GM18499 (cell line): ENCODE measurements around the gene THAP8.

Experiments
- ATAC-seq: cut with Tn5 transposase; IDR thresholded peaks from one replicate; pipeline ENCODE4 v1.9.1; 2021; ENCODE audit warnings: moderate number of reproducible peaks; ENCODE audit not compliant: insufficient read depth, unreplicated experiment

The THAP8 gene

DNA sequence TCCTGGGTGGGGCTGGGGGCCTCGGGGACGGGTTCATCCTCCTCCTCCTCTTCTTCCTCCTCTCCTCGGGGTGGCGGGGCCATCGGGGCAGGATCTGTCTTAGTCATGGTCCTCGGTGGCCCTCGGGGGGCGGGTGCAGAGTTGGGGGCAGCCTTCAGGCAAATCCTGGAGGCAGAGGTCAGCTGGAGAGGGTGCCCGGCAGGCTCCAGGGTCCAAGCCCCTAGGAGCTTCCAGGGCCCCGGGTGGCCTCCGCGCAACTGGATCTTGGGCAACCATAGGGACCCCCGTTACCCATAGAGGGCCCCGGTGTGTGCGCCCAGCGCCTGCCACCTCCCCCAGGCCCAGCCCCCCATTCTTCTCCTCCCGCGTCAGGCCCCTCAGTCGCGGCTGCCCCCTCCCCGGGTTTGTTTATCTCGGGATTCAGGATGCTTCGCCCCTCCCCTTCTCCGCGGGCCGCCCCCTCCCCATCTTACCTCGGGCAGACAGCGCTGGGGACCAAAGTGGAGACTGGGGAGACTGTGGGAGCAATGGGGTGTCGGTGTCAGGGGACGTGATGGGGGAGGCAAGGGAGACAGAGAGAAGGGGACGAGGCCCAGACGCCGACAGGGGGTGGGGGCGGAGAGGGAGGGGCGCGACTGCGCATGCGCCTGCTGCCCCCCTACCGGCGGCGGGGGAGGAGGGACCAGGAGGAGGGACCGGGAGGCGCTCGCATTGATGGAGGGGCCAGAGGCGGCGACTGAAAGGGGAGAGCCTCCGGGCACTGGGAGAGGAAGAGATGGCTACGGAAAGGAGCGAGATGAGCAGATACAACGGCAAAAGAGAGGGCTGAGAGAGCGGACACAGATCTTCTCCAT, 21.6 kb downstream of the THAP8 start, which contains the start of gene CLIP3:
Gene CLIP3 (minus strand): TSS at position 623 of the 854 bp plus-strand sequence. CDS start 516 bp downstream, at position 107.
- ATAC-seq: no peak

DNA sequence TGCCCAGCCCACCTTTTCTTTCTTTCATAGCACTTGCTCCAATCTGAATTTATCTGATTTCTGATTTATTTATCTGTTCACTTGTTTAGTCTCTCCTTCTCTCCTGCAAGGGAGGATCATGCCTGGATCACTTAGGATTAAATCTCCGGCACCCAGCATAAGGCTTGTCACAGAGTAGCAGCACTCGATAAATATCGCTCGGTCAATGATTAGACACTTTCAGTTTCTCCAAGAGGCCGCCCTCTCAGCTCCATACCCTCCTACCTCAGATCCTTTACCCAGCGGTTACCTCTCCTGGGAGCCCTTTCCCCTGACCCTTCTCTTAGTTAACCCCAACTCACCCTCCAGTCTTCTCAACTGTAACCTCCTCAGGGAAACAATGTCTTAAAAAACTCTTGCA, 22.8 kb downstream of the THAP8 start:
- no peak for ATAC-seq

DNA sequence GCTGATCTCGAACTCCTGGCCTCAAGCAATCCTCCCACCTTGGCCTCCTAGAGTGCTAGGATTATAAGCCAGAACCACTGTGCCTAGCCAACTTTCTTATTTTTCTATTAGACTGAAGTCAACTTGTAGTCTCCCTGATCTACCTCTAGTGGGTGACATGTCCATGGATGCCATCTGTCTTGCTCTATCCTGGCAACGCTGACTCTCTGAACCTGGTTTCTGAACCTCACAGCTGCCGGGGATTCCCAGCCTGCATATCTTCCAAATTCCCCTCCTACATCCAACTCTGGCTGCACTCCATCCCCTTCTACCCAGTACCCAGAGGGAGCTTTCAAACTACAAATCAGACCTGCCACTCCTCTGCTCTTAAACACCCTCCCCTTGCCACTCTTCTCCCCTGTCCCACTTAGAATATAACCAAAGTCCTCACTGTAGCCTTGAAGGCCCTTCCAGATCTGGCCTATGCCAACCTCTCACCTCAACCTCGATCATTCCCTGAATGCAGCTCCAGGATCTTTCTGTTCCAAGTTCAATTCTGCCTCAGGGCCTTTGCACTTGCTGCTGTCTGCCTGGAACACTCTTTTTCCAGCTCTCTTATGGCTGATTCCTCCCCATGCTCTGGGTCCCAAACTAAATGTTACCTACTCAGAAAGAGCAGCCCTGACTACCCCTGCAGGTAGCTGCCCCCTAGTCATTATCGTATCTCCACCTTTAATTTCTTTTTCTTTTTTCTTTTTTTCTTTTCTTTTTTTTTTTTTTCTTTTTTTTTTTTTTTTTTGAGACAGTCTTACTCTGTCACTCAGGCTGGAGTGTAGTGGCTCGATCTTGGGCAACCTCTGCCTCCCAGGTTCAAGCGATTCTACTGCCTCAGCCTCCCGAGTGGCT, 23.6 kb downstream of the THAP8 start:
- ATAC-seq: no peak

DNA sequence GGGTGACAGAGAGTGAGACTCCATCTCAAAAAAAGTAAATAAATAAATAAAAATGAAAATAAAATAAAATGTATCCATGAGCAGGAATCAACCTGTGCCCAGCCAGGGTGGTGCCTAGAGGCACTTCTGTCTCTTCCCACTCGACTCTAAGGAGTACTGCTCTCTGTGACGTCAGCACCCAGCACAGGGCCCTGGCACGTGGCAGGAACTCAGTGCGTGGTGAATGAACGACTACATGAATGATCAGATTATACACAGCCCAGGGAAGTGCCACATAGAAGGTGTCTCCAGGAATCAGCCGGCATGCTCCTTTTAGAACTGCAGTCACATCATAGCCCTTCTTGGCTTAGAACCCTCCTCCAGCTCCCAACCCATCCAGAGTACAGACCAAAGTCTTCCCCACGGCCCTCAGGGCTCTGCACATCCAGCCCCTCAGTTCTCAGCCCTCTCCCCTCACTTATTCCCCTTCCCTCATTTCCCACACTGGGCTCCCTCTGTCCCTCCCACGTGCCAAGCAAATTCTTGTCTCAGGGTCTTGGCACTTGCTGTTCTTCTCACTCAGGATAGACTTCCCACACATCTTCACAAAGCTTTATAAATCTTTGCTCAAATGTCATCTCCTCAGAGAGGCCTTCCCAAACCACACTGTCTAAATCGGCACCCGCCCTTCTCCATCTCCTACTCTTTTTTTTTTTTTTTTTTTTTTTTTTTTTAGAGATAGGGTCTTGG, 25.6 kb downstream of the THAP8 start:
- no peak for ATAC-seq

DNA sequence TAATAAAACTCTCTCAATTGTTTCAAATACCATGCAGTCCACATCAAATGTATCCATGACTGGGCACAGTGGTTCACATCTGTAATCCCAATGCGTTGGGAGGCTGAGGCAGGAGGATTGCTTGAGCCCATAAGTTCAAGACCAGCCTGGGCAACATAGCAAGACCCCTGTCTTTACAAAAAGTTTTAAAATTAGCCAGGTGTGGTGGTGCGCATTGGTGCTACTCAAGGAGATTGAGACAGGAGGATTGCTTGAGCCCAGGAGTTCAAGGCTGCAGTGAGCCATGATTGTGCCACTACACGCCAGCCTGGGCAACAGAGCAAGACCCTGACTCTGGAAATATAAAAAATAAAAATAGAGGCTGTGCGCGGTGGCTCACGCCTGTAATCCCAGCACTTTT, 26.4 kb downstream of the THAP8 start:
- ATAC-seq: no peak

DNA sequence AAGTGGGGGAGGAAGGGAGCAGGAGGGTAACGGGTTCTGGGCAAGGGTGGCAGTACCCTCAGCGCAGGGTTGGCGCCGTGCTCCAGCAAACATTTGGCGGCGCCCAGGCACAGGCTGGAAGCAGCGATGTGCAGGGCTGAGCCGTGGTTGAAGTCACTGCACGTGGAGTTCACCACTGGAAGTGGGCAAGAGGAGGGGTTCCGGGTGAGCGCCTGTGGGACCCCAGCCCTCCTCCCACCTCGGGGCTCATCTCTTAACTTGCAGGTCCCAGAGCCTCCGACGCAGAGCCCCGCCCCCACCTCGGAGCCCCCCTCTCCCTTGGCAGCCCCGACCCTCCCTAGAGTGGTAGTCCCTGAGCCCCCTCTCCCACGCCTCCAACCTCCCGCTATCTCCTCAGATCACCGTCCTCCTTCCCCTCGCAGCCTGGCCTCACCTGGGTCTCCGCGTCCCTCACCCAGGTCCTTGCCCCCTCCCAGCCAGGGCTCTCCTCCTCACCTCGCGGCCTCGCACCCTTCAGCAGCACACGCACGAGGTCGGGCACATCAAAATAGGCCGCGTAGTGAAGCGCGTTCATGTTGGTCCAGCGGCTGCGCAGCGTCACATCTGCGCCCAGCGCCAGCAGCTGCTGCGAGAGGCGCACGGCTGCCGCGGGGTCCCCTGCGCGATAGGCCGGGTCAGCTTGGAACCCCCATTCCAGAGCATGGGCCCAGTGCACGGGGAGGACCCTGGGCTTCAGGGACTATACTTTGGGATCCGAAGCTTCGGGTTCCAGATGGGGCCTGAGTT, 27.8 kb downstream of the THAP8 start:
- ATAC-seq: no peak

DNA sequence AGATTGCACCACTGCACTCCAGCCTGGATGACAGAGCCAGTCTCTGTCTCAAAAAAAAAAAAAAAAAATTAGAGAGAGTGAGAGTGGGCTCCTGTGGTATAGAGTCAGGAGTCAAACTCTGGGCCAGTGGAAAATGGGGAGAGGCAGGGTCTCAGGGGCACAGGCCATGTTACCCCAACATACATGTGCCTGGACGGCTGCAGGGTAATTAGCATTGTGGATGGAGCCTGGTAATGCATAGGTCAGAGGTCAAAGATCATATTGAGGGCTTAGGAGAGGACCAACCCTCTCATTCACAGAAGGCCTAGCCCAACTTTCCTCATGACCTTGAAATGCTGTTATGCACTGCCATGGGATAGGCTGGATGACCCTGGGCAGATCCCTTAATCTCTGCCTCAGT, 28.5 kb downstream of the THAP8 start:
- no peak for ATAC-seq

DNA sequence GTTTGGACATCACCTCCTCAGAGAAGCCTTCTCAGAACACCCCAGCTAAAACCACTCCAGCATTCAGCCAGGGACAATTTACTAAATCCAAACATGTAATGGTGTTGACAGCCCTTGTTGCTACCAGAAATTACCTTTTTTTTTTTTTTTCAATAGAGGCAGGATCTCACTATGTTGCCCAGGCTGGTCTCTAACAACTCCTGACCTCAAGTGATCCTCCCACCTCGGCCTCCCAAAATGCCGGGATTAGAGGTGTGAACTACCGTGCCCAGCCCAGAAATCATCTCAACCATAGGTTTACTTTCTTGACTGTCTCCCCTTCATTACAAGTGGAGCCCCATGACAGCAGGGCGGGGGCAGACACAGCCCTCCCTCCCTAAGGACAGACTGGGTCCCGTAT, 30.7 kb downstream of the THAP8 start:
- no peak for ATAC-seq

DNA sequence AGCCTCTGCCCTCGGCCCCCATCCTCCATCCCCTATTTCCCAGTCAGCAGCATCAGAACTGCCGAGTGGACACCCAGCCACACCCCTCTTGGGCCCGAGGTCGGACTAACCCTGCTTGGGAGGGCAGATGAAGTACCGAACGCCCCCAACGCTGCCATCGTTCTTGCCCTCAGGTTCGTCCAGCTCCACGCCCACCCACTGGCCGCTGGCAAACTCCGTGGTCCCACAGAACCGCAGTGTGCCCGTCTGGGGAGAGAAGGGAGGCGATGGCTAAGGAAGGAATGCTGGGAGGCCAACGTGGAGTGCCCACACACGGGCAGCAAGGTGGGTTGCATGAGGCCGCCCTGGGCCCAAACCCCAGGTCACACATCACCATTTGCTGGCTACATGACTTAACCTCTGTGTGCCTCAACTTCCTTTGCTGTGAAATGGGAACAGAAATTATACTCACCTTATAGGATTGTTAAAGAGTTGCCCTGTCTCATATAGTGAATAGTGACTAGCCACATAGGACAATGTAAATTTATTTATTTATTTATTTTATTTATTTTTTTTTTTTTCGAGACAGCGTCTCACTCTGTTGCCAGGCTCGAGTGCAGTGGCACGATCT, 34.9 kb downstream of the THAP8 start:
- ATAC-seq: no peak

DNA sequence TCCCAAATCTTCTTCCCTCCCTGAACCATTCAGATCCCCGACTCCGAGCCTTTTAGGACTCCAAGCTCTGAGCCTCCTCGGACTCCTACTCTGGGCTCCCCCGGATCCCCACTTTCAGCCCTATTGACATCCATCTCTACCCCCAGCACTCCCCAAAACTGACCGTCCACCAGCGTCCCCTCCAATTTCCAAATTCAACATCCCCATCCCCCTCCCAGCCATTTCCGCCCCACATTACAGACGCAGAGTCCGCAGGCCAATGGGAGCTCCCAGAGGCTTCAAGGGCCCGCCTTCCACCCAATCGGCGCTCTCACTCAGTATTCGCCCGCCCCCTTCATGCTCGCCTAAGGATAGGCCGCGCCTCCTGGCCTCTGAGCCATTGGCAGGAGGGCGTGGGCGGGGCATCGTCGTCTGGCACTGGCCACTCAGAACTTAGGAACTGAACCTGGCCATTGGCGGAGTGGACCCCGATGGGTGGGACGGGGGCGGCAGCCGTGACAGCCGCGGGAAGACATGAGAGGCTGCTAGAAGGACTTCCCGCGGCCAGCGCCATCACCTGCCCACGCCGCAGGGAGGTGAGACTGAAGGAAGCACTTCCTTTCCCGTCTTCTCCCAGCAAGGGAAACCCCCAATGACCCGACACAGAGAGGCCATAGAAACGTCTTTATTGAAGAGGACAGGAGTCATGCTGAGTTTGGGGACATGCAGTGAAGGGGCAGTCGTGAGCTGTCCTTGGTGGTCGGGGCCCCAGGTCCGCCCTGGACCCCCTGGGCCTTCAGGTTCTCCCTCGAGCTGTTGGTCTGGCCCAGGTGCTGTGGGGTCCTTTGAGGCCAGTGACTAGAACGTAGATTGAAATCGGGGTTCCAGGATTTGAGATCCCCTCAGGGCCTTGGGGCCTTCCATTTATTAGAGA, 39.8 kb downstream of the THAP8 start, which contains the start of gene ALKBH6:
Gene ALKBH6 (minus strand): TSS at position 202 of the 913 bp plus-strand sequence. CDS start 816 bp downstream, outside the sequence.
- ATAC-seq: peak; percentile 83

DNA sequence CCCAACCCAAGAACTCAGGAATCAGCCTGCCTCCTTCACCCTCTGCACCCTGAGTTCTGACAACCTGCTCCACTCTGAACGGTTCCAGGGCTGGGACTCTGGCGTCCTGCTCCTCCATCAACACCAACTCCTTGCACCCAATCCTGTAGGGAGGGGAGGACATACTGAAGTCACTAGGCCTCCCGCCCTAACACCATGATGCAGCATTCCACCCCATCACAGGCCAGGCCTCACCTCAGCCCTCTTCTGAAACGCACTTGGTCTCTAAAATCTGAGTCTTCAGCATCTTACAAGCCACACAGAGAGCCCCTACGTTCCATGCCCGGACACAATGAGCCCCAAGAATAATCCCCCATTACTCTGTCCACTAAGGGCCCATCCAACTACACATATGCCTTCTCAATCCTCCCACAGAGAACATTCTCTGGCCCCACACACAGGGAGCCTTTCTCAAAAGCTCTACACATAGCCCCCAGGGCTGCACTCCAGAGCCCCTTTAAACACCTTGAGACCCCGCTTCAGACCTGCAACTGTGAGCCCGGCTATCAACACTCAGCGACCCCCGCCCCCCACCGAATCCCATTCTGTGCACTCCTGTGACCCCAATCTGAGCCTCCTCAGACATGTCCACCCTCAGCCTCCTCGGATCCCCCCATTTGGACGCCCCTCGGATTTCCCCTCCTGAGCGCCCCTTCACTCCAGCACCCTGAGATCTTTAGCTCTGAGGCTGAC, 40.6 kb downstream of the THAP8 start:
- no peak for ATAC-seq

DNA sequence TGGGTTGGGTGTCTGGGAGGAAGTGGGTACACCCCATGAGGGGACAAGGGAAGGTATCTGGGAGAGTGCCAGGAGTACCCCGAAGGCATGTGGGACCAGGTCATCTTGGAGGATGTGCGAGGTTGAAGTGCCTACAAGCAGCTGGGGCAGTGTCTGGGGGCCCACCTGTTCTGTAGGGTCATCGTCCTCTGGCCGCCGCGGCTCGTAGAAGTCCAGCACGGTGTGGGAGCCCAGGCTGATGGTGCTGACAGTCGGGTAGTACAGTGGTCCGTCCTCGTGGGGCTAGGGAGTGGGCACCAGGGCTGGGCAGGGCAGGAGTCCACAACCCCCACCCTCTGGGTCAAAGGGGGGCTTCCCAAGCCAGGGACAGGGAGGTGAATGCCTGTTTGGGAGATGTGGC, 43.7 kb downstream of the THAP8 start:
- no peak for ATAC-seq

DNA sequence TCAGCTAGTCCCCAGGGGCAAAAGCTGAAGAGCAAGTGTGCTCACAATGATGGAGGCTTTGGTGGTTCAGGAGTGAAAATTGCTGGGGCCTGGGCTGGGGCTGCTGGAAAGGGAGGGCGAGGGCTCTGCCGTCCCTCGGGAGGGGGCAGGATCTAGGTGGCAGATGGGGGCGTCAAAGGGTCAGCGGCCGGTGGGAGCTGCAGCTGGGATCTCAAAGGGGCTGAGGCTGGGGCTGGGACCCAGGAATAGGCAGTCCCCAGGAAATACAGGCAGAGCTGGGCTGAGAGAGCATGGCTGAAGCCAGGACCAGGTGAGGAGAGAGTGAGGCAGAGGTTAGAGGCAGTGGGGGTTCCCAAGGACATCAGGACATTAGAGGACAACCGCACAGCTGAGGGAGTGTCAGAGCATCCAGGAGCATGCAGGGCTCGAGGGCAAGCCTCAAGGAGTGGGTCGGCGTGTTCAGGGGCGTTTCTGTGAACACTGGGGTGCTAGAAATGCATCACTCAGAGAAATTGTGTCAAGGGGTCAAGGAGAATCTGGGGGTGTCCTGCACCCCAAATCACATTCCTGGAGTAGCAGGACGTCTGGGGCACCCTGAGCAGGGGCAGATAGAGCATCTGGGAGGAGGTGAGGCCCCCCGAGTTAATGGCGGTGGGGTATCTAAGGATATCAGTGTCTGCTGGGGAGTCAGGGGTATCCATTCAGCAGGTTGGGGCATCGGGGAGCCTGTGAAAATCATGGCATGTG, 44.3 kb downstream of the THAP8 start:
- no peak for ATAC-seq

DNA sequence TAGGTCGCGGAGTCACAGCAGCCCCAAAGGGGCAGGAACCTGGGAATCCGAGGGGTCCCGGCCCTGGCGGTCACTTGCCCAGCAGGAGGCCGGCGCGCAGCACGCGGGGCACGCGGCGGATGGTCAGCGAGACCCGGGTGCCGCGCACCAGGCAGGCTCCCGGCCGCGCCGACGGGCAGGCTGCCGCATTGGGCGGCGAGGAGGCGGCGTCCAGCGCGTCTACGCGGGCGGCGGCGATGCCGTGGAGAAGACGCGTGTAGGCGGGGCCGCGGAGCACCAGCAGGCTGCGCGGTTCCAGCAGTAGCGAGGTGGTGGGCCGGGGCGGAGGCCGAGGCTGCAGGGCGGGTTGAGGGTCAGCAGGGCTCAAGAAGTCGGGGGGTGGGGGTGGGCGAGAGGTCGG, 44.9 kb downstream of the THAP8 start:
- ATAC-seq: no peak

DNA sequence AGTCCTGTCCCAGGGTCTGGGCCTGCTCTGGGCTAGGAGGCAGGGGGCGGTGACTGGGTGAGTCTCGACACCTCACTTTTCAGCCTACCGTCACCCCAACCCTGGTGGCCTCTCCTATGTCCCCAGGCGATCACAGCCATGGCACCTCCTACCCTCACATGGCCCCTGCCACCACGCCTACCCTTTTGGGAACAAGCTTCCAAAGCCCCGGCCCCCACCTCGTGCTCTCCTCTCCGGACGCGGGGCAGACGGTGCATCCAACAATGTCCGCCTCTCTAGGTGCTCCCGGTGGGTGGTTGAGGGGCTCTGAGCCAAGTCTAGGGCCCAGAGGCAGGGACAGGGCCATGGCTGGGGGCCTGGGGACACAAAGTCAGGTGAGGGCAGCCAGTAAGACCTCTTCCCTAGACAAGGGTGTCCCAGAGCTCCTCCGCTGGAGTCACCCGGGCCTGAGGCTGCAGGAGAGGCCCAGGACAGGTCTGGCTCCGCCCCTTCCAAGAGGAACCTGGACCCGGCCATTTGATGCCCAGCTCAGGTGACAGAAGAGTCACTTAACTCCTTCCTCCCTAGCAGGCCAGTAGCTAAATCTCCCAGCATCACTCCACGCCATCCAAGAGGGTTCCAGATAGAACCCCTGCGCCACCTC, 45.6 kb downstream of the THAP8 start, which contains the start of gene SYNE4:
Gene SYNE4 (minus strand): TSS at position 478 of the 643 bp plus-strand sequence. CDS start 132 bp downstream, at position 346.
- ATAC-seq: no peak

DNA sequence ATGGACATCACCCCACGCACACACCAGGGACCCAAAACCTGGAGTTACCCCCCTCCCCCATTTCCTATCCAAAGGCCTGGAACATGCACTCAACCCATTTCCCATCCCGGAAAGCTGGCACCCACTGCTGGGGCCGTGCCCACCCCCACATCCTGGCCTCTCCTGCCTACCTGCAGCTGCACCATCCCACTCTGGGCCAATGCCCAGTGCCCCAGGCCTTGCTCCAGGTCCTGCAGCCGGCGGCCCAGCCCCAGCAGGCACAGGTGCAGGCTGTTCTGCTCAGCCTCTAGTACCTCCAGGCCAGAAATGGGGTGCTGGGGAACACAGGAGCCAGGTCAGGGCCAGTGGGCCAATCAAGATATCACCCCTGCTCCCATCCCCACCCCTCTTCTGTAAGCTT, 47.1 kb downstream of the THAP8 start:
- ATAC-seq: no peak
